ENCODE measurements around the gene SLC25A10. TPM values are rescaled to one million over a fixed set of nuclear protein-coding genes. Genes with fewer than 3 reads are reported as not detected.

The SLC25A10 gene
- total and polyA plus RNA-seq, 3 donors from 2014 or later = 30.0 to 51.4 (median 42.0) TPM

GRCh38 chr17:81715872-81716673 lies 4.0 kb downstream of the SLC25A10 start:
- TF ChIP-seq POLR2A (IDR thresholded peaks at IDR 0.05) (no peak), CTCF (IDR thresholded peaks at IDR 0.05) (no peak)
- WGBS, 2 donors = 69 to 95% methylated on average over 3 to 39 of the region's 43 CpGs
- intact Hi-C loops (cut with DNase I; ENCODE audit: low total_unique reads) = no loop called here

GRCh38 chr17:81716674-81716996 lies 4.6 kb downstream of the SLC25A10 start:
- no peaks in the 10 kb centered on the region for H3K9me3 ChIP-seq
- H3K36me3 ChIP-seq (ENCODE audit: low read depth, missing control alignments) = no peaks in the 10 kb centered on the region
- no peak for TF ChIP-seq POLR2A (IDR thresholded peaks at IDR 0.05)
- no peak for TF ChIP-seq CTCF (IDR thresholded peaks at IDR 0.05)
- DNase-seq = no peak
- no peak overlapping the region for H3K27ac ChIP-seq
- 95 to 100% methylated on average over 6 to 12 of the region's 12 CpGs for WGBS, 2 donors
- intact Hi-C loops (cut with DNase I; ENCODE audit: low total_unique reads) = no loop called here
- H3K4me3 ChIP-seq = no peak overlapping the region
- peaks cover 19% of the 10 kb centered on the region for H3K4me1 ChIP-seq
- H3K27me3 ChIP-seq = no peaks in the 10 kb centered on the region

More at GRCh38 chr17:81715872-81716673, 4.0 kb downstream of the SLC25A10 start:
- peaks cover 25% of the 10 kb centered on the region for H3K4me1 ChIP-seq
- no peak overlapping the region for H3K4me3 ChIP-seq
- DNase-seq = no peak
- no peaks in the 10 kb centered on the region for H3K9me3 ChIP-seq
- H3K36me3 ChIP-seq (ENCODE audit: low read depth, missing control alignments) = no peaks in the 10 kb centered on the region
- H3K27me3 ChIP-seq = no peaks in the 10 kb centered on the region
- no peak overlapping the region for H3K27ac ChIP-seq

- Histone ChIP-seq H3K9me3 (no peaks in the 10 kb centered on the region), H3K27me3 (no peaks in the 10 kb centered on the region), H3K4me3 (no peak overlapping the region), H3K36me3 (ENCODE audit: low read depth, missing control alignments) (no peaks in the 10 kb centered on the region), H3K4me1 (peaks cover 18% of the 10 kb centered on the region), H3K27ac (no peak overlapping the region)
- intact Hi-C loops (cut with DNase I; ENCODE audit: low total_unique reads) = no loop called here
- 92 to 94% methylated on average over 9 to 25 of the region's 25 CpGs for WGBS, 2 donors
- no peak for TF ChIP-seq CTCF (IDR thresholded peaks at IDR 0.05)
- TF ChIP-seq POLR2A (IDR thresholded peaks at IDR 0.05) = no peak
- no peak for DNase-seq
Measured at GRCh38 chr17:81717049-81717765, 5.1 kb downstream of the SLC25A10 start.

GRCh38 chr17:81717766-81718089 lies 5.6 kb downstream of the SLC25A10 start:
- WGBS, 2 donors = 98% methylated on average over 5 to 9 of the region's 9 CpGs
- TF ChIP-seq POLR2A (IDR thresholded peaks at IDR 0.05) (no peak), CTCF (IDR thresholded peaks at IDR 0.05) (no peak)
- Histone ChIP-seq H3K27ac (no peak overlapping the region), H3K9me3 (no peaks in the 10 kb centered on the region), H3K4me1 (peaks cover 17% of the 10 kb centered on the region), H3K27me3 (no peaks in the 10 kb centered on the region), H3K4me3 (no peak overlapping the region), H3K36me3 (ENCODE audit: low read depth, missing control alignments) (no peaks in the 10 kb centered on the region)
- no peak for DNase-seq
- intact Hi-C loops (cut with DNase I; ENCODE audit: low total_unique reads) = no loop called here

All from testis (tissue), 3 donors.